RWPE1 (cell line): Measurements from ENCODE around the gene KRTAP9-7.
"Not testable (repeated sequence)": the region's sequence is repeated elsewhere in the genome, so short reads cannot be mapped to it uniquely, and the experiment has no call there.

Experiments used
- CTCF ChIA-PET: fragments of 350-600 bp; sonication (Branson Sonifier 250); formaldehyde crosslinking; extraction: SDS; loops from one replicate; lab custom pipeline; 2021; lab: Yijun Ruan, JAX
- POLR2A ChIA-PET: fragments of 400-600 bp; formaldehyde crosslinking; extraction: SDS; loops from one replicate; lab custom pipeline; 2020; ENCODE audit warnings: antibody characterized with exemption; ENCODE audit not compliant: low non-redundant PET; lab: Yijun Ruan, JAX
- DNase-seq: peaks from one replicate; pipeline ENCODE4 v3.0.0; 2012; ENCODE audit warnings: low spot score
- H3K27ac ChIP-seq: fragments of 450-650 bp; 2 replicates; pipeline ENCODE4 v1.5.1; 2017
- CTCF ChIP-seq: fragments of 450-650 bp; conservative IDR thresholded peaks from 2 replicates; pipeline ENCODE4 v1.5.1; 2017; ENCODE audit warnings: low read depth, mild to moderate bottlenecking

Gene KRTAP9-7

DNA sequence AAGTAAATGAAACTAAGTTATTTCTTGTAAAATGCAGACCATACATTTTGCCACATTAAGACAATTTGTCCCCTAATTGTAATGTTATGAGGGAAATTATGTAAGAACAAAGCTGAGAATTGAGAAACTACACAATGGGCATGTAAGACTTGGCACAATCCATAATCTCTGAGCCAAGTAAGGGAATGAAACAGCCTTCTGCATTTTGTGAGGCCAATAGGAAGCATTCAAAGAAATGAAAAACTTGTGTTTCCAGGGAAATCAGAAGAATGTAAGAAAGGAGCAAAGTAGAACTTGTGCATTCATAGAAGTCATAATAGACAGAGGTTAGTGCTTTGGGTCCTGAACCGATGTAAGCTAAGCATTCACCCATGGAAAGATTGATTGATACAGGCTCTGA, 24.2 kb upstream of the KRTAP9-7 start:
- ChIA-PET CTCF (no interaction called here), POLR2A (no interaction called here)
- no peak for DNase-seq
- no peak for TF ChIP-seq CTCF
- H3K27ac ChIP-seq, result no peak overlapping the region

DNA sequence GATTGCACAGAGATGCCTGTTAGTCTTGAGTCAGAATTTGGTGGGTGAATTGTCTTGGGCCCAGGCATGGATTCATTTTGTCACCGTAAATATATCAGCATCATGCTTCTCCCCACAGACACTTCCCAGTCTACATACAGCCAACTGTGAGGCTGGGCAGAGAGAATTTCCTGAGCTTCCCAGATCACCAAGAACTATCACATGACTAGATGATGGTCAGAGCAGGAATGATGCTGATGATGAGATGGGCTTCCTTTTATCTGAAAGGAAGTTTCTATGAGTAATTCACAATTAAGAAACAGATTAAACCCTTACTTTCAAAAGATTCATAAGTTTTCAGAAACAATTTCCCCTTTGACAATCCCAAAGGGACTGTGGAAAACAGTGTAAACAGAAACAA, 20.6 kb upstream of the KRTAP9-7 start:
- no peak overlapping the region for H3K27ac ChIP-seq
- CTCF ChIA-PET, result no interaction called here
- no peak for DNase-seq
- POLR2A ChIA-PET, result no interaction called here
- no peak for TF ChIP-seq CTCF

DNA sequence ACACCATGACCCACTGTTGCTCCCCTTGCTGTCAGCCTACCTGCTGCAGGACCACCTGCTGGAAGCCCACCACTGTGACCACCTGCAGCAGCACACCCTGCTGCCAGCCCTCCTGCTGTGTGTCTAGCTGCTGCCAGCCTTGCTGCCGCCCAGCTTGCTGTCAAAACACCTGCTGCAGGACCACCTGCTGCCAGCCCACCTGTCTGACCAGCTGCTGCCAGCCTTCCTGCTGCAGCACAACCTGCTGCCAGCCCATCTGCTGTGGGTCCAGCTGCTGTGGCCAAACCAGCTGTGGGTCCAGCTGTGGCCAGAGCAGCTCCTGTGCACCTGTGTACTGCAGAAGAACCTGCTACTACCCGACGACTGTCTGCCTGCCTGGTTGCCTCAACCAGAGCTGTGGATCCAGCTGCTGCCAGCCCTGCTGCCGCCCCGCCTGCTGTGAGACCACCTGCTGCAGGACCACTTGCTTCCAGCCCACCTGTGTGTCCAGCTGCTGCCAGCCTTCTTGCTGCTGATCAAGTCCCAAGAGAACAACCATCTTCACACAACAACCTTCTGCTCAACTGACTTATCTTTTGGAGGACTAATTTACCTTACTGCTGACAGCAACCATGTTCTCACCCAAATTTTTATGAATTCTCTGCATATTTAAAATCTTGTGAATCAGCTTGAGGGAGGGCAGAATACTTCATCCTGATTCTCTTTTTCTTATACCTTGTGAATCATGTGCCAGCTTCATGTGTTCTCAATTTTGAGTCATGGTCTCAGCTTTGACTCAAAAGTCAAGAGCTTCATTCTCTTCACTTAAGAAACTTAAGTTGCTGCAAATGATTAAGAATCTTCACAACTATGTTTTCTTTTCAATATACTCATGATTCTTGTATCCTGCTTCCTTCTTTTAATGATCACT, 19.9 kb upstream of the KRTAP9-7 start, which contains the start of gene KRTAP9-9:
Gene KRTAP9-9, plus strand, starts transcription at position 4 of the 910 bp plus-strand sequence.
- POLR2A ChIA-PET, CTCF ChIA-PET, H3K27ac ChIP-seq, DNase-seq: not testable (repeated sequence)

GRCh38 chr17:41256291-41256685, 19.2 kb upstream of the KRTAP9-7 start:
- H3K27ac ChIP-seq, result no peak overlapping the region
- ChIA-PET POLR2A (no interaction called here), CTCF (no interaction called here)
- TF ChIP-seq CTCF, result no peak
- DNase-seq, result no peak

- DNase-seq, result no peak
- no peak overlapping the region for H3K27ac ChIP-seq
- POLR2A ChIA-PET, result no interaction called here
- CTCF ChIA-PET, result no interaction called here
- no peak for TF ChIP-seq CTCF
Observed at GRCh38 chr17:41258406-41258805, 17.1 kb upstream of the KRTAP9-7 start.

DNA sequence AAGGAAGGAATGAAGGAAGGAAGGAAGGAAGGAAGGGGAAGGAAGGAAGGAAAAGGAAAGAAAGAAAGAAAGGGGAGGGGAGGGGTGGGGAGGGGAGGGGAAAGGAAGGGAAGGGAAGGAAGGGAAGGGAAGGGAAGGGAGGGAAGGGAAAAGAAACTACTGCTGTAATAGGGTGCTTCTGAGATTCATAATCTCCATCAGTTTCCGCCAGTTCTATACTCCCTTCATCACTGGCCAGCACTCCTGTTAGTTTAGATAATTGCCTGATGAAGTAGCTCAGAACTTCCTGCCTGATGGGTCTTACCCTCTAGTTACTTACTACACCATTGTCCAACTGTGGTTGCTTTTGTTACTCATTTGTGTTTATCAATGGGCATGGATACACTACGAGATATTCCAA, 12.3 kb upstream of the KRTAP9-7 start:
- ChIA-PET CTCF (no interaction called here), POLR2A (no interaction called here)
- no peak overlapping the region for H3K27ac ChIP-seq
- no peak for TF ChIP-seq CTCF
- no peak for DNase-seq

DNA sequence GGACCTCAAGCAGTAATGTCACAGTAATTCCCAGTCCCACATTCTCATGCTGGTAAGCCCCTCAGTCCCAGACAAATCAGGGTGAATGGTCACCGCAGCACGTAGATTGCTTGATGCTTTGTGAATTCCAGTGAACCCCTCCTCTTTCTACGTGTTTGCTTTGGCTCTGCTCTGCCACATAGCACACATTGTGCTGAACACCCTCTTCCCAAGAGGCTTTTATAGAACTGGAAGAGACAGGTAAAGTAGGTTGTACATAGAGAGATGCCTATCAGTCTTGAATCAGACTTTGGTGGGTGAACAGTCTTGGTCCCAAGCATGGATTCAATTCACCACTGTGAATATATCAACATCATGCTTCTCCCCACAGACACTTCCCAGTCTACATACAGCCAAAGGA, 10.9 kb upstream of the KRTAP9-7 start:
- no peak overlapping the region for H3K27ac ChIP-seq
- ChIA-PET POLR2A (no interaction called here), CTCF (no interaction called here)
- no peak for TF ChIP-seq CTCF
- DNase-seq, result no peak
